OCI-LY1 (cell line): ENCODE measurements around the gene LARP6.

Experiments
- H2AFZ ChIP-seq: fragments of 200-600 bp; sonication (generic), shearing (Covaris generic); 2 replicates; pipeline ENCODE4 v1.6.0; 2014; ENCODE audit warnings: antibody characterized with exemption, mild to moderate bottlenecking, low read length
- H3F3A ChIP-seq: fragments of 200-600 bp; sonication (generic), shearing (Covaris generic); 2 replicates; pipeline ENCODE4 v1.6.0; 2014; ENCODE audit warnings: mild to moderate bottlenecking, antibody characterized with exemption, low read length, moderate library complexity; ENCODE audit not compliant: insufficient read depth
- H3K27ac ChIP-seq: fragments of 200-600 bp; sonication (generic); 2 replicates; pipeline ENCODE4 v1.5.1; 2014; ENCODE audit warnings: low read length, mixed run types, mild to moderate bottlenecking, low read depth; ENCODE audit not compliant: poor library complexity, severe bottlenecking
- H3K27me3 ChIP-seq: fragments of 200-600 bp; sonication (generic); 2 replicates; pipeline ENCODE4 v1.6.0; 2014; ENCODE audit warnings: antibody characterized with exemption, mild to moderate bottlenecking, low read length, moderate library complexity; ENCODE audit not compliant: insufficient read depth
- H3K36me3 ChIP-seq: fragments of 200-600 bp; sonication (generic); 2 replicates; pipeline ENCODE4 v1.6.1; 2014; ENCODE audit warnings: mild to moderate bottlenecking, antibody characterized with exemption, low read length, moderate library complexity, mixed read lengths; ENCODE audit not compliant: insufficient read depth
- H3K4me1 ChIP-seq: fragments of 200-600 bp; sonication (generic); 2 replicates; pipeline ENCODE4 v1.5.1; 2014; ENCODE audit warnings: mild to moderate bottlenecking, low read length, moderate library complexity; ENCODE audit not compliant: insufficient read depth, severe bottlenecking
- H3K4me2 ChIP-seq: fragments of 200-600 bp; sonication (generic), shearing (Covaris generic); 2 replicates; pipeline ENCODE4 v1.6.1; 2014; ENCODE audit warnings: low read length
- H3K4me3 ChIP-seq: fragments of 200-600 bp; sonication (generic); 2 replicates; pipeline ENCODE4 v1.5.1; 2014; ENCODE audit warnings: low read length, low read depth, mild to moderate bottlenecking, mixed read lengths; ENCODE audit not compliant: poor library complexity, severe bottlenecking
- H3K79me2 ChIP-seq: fragments of 200-600 bp; shearing (Covaris generic); 2 replicates; pipeline ENCODE4 v1.6.1; 2016; ENCODE audit warnings: mixed run types, low read length, mixed read lengths; ENCODE audit not compliant: insufficient read depth
- H3K9ac ChIP-seq: fragments of 200-600 bp; sonication (generic), shearing (Covaris generic); 2 replicates; pipeline ENCODE4 v1.6.1; 2014; ENCODE audit warnings: mild to moderate bottlenecking, low read length, mixed read lengths
- H3K9me2 ChIP-seq: fragments of 200-600 bp; sonication (generic), shearing (Covaris generic); 2 replicates; pipeline ENCODE4 v1.6.1; 2014; ENCODE audit warnings: low read depth, mild to moderate bottlenecking, low read length, mixed read lengths
- H3K9me3 ChIP-seq: fragments of 200-600 bp; shearing (Covaris generic); 2 replicates; pipeline ENCODE4 v1.6.1; 2014; ENCODE audit warnings: low read length, mixed read lengths
- H4K20me1 ChIP-seq: fragments of 200-600 bp; sonication (generic), shearing (Covaris generic); 2 replicates; pipeline ENCODE4 v1.6.0; 2016; ENCODE audit warnings: mild to moderate bottlenecking, low read length; ENCODE audit not compliant: insufficient read depth
- EZH2 ChIP-seq: fragments of 200-600 bp; sonication (generic), shearing (Covaris generic); IDR thresholded peaks from 2 replicates; pipeline ENCODE4 v1.8.0; 2017; ENCODE audit warnings: borderline replicate concordance, mixed run types, mild to moderate bottlenecking, antibody characterized with exemption, low read length, moderate library complexity, mixed read lengths
- TF ChIP-seq, protein P1 (sequence below): fragments of 200-600 bp; sonication (generic), shearing (Covaris generic); IDR thresholded peaks from 2 replicates; pipeline ENCODE4 v1.5.1; 2017; ENCODE audit warnings: mild to moderate bottlenecking, antibody characterized with exemption, low read length, moderate library complexity, mixed read lengths

The LARP6 gene

DNA sequence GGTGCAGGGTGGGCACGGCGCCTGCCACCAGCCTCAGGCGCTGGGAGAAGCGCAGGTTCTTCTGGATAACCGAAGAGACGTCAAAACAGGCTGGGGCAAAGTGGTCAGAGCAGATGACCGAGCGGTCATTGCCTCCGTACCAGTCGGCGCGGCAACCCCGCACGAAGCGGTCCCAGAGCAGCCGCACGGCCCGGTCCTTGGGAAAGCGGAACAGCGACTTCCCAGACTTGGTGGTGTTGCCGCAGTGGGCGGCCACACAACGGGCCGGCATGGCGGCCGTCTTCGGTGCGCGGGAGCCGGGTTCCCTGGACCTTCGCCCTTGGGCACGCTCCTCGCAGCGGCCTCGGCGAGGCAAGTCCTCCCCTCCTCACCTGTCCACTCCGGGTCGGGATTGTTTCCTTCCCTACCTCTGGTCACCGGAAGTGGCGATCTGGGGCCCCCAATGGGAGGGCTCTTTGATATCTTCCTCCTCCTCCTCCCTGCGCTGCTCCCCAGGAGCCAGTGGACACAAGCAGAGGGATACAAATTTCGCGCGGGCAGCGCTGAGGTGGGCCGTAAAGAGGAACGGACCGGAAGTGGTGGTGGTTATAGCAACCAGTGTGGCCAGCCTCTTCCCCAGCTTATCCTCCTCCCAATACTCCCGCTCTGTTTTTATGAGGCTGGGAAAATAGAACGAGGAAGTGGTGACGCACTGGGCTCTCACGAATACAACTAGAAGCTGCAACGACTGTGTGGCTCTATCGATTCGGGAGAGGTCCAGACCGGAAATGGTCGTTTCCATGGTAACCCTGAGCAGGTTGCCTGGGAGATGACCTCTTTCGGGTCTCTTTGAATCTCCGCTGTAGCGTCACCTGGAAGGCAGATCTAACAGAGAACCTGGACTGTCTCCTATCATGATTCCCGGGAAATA, 38.3 kb upstream of the LARP6 start, which contains the start of the genes LRRC49 and THAP10:
TSS of gene LRRC49 (plus strand) at position 825 of the 910 bp plus-strand sequence. CDS start at position 894, 69 bp downstream.
TSS of gene THAP10 (minus strand) at position 432 of the 910 bp plus-strand sequence. CDS start at position 271, 161 bp downstream.
- H3K9me3 ChIP-seq, result no peaks in the 10 kb centered on the region

DNA sequence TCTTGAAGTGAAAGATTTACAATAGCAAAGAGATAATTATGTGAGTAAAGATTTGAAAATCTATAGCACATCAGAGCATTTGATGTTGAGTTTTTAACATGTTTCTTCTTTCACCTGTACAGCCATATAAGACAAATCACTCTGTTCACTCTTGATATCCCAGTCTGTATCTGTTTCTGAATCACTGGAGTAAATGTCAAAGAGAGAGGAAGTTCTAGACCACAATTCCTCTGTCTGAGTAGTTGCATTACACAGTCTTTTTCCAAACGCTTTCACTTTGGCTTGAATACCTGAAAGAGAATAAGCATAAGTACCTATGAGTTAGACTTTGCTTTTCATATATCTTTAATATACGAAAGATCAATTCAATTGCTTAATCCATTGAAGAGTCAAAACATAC, 28.4 kb upstream of the LARP6 start:
- H4K20me1 ChIP-seq, result no peaks in the 10 kb centered on the region
- TF ChIP-seq, protein P1, sequence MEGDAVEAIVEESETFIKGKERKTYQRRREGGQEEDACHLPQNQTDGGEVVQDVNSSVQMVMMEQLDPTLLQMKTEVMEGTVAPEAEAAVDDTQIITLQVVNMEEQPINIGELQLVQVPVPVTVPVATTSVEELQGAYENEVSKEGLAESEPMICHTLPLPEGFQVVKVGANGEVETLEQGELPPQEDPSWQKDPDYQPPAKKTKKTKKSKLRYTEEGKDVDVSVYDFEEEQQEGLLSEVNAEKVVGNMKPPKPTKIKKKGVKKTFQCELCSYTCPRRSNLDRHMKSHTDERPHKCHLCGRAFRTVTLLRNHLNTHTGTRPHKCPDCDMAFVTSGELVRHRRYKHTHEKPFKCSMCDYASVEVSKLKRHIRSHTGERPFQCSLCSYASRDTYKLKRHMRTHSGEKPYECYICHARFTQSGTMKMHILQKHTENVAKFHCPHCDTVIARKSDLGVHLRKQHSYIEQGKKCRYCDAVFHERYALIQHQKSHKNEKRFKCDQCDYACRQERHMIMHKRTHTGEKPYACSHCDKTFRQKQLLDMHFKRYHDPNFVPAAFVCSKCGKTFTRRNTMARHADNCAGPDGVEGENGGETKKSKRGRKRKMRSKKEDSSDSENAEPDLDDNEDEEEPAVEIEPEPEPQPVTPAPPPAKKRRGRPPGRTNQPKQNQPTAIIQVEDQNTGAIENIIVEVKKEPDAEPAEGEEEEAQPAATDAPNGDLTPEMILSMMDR, result no peak
- TF ChIP-seq EZH2, result no peak
- no peaks in the 10 kb centered on the region for H3K36me3 ChIP-seq
- no peaks in the 10 kb centered on the region for H3K27me3 ChIP-seq
- H3K4me2 ChIP-seq, result no peak overlapping the region
- no peaks in the 10 kb centered on the region for H3K9me3 ChIP-seq
- H2AFZ ChIP-seq, result no peak overlapping the region
- no peak overlapping the region for H3K9ac ChIP-seq
- H3K9me2 ChIP-seq, result no peaks in the 10 kb centered on the region
- no peak overlapping the region for H3K27ac ChIP-seq
- no peak overlapping the region for H3K4me3 ChIP-seq
- no peaks in the 10 kb centered on the region for H3F3A ChIP-seq
- no peaks in the 10 kb centered on the region for H3K79me2 ChIP-seq
- no peaks in the 10 kb centered on the region for H3K4me1 ChIP-seq

More for the DNA sequence above, 38.3 kb upstream of the LARP6 start, which contains the start of the genes LRRC49 and THAP10:
- Histone ChIP-seq H2AFZ (no peak within 1 kb of the TSS), H3K9ac (no peak within 1 kb of the TSS), H3K79me2 (no peaks in the 10 kb centered on the region), H3K4me1 (no peaks in the 10 kb centered on the region), H3K36me3 (no peaks in the 10 kb centered on the region), H4K20me1 (no peaks in the 10 kb centered on the region), H3K4me3 (no peak within 1 kb of the TSS), H3K27ac (no peak within 1 kb of the TSS), H3F3A (no peaks in the 10 kb centered on the region), H3K4me2 (no peak within 1 kb of the TSS), H3K27me3 (no peaks in the 10 kb centered on the region), H3K9me2 (no peaks in the 10 kb centered on the region)
- TF ChIP-seq EZH2, result no peak
- TF ChIP-seq, protein P1, result no peak

DNA sequence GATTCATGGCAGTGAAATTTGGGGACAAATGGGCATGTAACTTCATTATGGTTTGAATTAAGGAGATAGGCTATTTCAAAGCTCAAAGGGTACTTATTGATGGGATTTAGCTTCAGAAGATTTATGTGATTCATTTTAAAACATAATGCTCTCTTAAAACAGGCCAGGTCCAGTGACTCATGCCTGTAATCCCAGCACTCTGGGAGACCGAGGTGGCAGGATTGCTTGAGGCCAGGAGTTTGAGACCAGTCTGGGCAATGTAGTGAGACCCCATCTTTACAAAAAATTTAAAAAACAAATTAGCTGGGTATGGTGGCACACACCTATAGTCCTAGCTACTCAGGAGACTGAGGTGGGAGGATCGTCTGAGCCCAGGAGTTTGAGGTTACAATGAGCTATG, 26.8 kb upstream of the LARP6 start:
- H3K36me3 ChIP-seq, result no peaks in the 10 kb centered on the region
- no peak overlapping the region for H3K4me2 ChIP-seq
- no peak overlapping the region for H2AFZ ChIP-seq
- H4K20me1 ChIP-seq, result no peaks in the 10 kb centered on the region
- H3K4me1 ChIP-seq, result no peaks in the 10 kb centered on the region
- no peaks in the 10 kb centered on the region for H3K9me3 ChIP-seq
- no peak overlapping the region for H3K4me3 ChIP-seq
- TF ChIP-seq, protein P1, result no peak
- TF ChIP-seq EZH2, result no peak
- H3K27me3 ChIP-seq, result no peaks in the 10 kb centered on the region
- H3F3A ChIP-seq, result no peaks in the 10 kb centered on the region
- H3K9ac ChIP-seq, result no peak overlapping the region
- no peaks in the 10 kb centered on the region for H3K9me2 ChIP-seq
- no peak overlapping the region for H3K27ac ChIP-seq
- H3K79me2 ChIP-seq, result no peaks in the 10 kb centered on the region
